SU-DHL-6 (cell line): ENCODE results near the gene LDB1.

Source experiments
- CTCF ChIP-seq: fragments of 200-600 bp; sonication (generic); IDR thresholded peaks from one replicate; pipeline ENCODE4 v1.5.1; 2017; ENCODE audit warnings: antibody characterized with exemption, mild to moderate bottlenecking, low read length, moderate library complexity; ENCODE audit not compliant: insufficient read depth, poor library complexity, severe bottlenecking
- EZH2phosphoT487 ChIP-seq: fragments of 200-600 bp; sonication (generic), shearing (Covaris generic); conservative IDR thresholded peaks from 2 replicates; pipeline ENCODE4 v1.6.1; 2018; ENCODE audit warnings: mild to moderate bottlenecking, antibody characterized with exemption, low read length, moderate library complexity, mixed read lengths

- TF ChIP-seq CTCF, result no peak
- TF ChIP-seq EZH2phosphoT487, result no peak
Observed at GRCh38 chr10:102146971-102147428, 26.8 kb upstream of the LDB1 start.
